CD4-positive, CD25-positive, alpha-beta regulatory T cell (primary cell): ENCODE data around the gene CWC25. TPM values are rescaled to one million over a fixed set of nuclear protein-coding genes. Genes with fewer than 3 reads are reported as not detected.
A peak's percentile ranks its signal among the peaks of the same experiment; 100 is the strongest.

Experiments
- ATAC-seq, 2 donors: fragments of 150-1000 bp; cut with Tn5 transposase; one replicate each; pipeline ENCODE4 v1.10.0; 2021; ENCODE audit warnings: low read depth in 2 of 2, moderate number of reproducible peaks in 2 of 2, moderate library complexity in 1 of 2
- DNase-seq, 3 donors: peaks; one replicate each; pipeline versions ENCODE4 v3.0.0 to v3.0.0-alpha.2; 2012 to 2022; ENCODE audit warnings: mixed read lengths in 1 of 3
- H3K27ac ChIP-seq: one replicate; pipeline ENCODE4 v1.7.0; 2013; ENCODE audit warnings: mild to moderate bottlenecking, low read length; ENCODE audit not compliant: insufficient read depth, poor library complexity, severe bottlenecking
- H3K27me3 ChIP-seq: one replicate; pipeline ENCODE4 v1.7.0; 2013; ENCODE audit warnings: low read length; ENCODE audit not compliant: control insufficient read depth, insufficient read depth
- H3K36me3 ChIP-seq: one replicate; pipeline ENCODE4 v1.7.0; 2013; ENCODE audit warnings: mild to moderate bottlenecking, low read length, moderate library complexity; ENCODE audit not compliant: control insufficient read depth, insufficient read depth
- H3K4me1 ChIP-seq: 2 replicates; pipeline ENCODE4 v1.7.0; 2013; ENCODE audit warnings: mild to moderate bottlenecking, low read length; ENCODE audit not compliant: insufficient read depth, control insufficient read depth, poor library complexity, severe bottlenecking
- H3K4me3 ChIP-seq: one replicate; pipeline ENCODE4 v1.7.0; 2013; ENCODE audit warnings: low read depth, mild to moderate bottlenecking, low read length, moderate library complexity
- H3K9me3 ChIP-seq, 2 experiments: 1 replicate in 1 of 2; 2 replicates in 1 of 2; pipeline ENCODE4 v1.7.0; 2013; ENCODE audit warnings: low read length in 2 of 2, mild to moderate bottlenecking in 1 of 2, moderate library complexity in 1 of 2; ENCODE audit not compliant: control insufficient read depth in 2 of 2
- H3K27ac Mint-ChIP-seq, 3 donors: one replicate each; pipeline ENCODE4 v1.8.0; 2020 to 2022; ENCODE audit warnings: mild to moderate bottlenecking in 3 of 3, mixed read lengths in 3 of 3, moderate library complexity in 2 of 3
- H3K27me3 Mint-ChIP-seq: one replicate; pipeline ENCODE4 v1.8.0; 2022; ENCODE audit warnings: mild to moderate bottlenecking, mixed read lengths
- H3K36me3 Mint-ChIP-seq: one replicate; pipeline ENCODE4 v1.8.0; 2020; ENCODE audit warnings: mixed read lengths
- H3K4me1 Mint-ChIP-seq, 4 donors: one replicate each; pipeline ENCODE4 v1.8.0; 2020 to 2022; ENCODE audit warnings: mixed read lengths in 4 of 4, mild to moderate bottlenecking in 1 of 4
- H3K4me3 Mint-ChIP-seq, 4 donors: one replicate each; pipeline ENCODE4 v1.8.0; 2020 to 2022; ENCODE audit warnings: mild to moderate bottlenecking in 4 of 4, mixed read lengths in 4 of 4, moderate library complexity in 3 of 4
- H3K9me3 Mint-ChIP-seq, 7 donors: one replicate each; pipeline ENCODE4 v1.8.0; 2020 to 2022; ENCODE audit warnings: mixed read lengths in 7 of 7, mild to moderate bottlenecking in 3 of 7, moderate library complexity in 2 of 7
- polyA plus RNA-seq, 4 donors: library from polyadenylated mRNA; unstranded; fragments of 300-500 nt; fragmentation: Illumina TruSeq; gene quantifications; one replicate each; pipeline ENCODE4 v1.2.3, GENCODE V29; 2021
- total RNA-seq: library from RNA; stranded (reverse); gene quantifications from one replicate; pipeline ENCODE4 v1.2.3, GENCODE V29; 2022

CWC25 gene
- total and polyA plus RNA-seq, 5 donors from 2014 or later: 4.4 to 69.5 (median 9.4) TPM

DNA sequence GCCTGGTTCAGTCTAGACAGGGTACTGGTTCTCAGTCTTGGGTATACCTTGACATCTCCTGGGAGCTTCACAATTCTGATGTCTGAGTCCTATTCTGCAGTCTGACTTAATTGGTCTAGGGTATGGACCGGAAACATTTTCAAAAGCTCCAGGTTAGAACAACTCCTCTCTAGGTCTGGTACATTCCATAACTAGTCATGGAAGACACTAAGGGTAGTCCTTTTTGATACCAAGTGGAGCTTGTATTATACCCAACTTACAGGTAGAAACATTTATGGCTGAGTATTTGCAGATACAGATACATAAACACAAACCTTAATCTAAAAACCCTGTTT is 23.4 kb upstream of the CWC25 start:
- ATAC-seq (no peak), DNase-seq (no peak)
- H3K27ac Mint-ChIP-seq: peak overlapping the region in 1 of 3 donors; percentile 20
- peaks cover 41% of the 10 kb centered on the region for H3K36me3 Mint-ChIP-seq
- Histone ChIP-seq H3K4me3 (no peak overlapping the region), H3K4me1 (peaks cover 30% of the 10 kb centered on the region), H3K36me3 (peaks cover 46% of the 10 kb centered on the region), H3K27ac (no peak overlapping the region), H3K27me3 (no peaks in the 10 kb centered on the region), H3K9me3 (no peaks in the 10 kb centered on the region)
- peaks cover 9 to 33% (median 29%) of the 10 kb centered on the region in 4 donors for H3K4me1 Mint-ChIP-seq
- H3K9me3 Mint-ChIP-seq: no peaks in the 10 kb centered on the region
- H3K4me3 Mint-ChIP-seq: no peak overlapping the region
- H3K27me3 Mint-ChIP-seq: no peaks in the 10 kb centered on the region

DNA sequence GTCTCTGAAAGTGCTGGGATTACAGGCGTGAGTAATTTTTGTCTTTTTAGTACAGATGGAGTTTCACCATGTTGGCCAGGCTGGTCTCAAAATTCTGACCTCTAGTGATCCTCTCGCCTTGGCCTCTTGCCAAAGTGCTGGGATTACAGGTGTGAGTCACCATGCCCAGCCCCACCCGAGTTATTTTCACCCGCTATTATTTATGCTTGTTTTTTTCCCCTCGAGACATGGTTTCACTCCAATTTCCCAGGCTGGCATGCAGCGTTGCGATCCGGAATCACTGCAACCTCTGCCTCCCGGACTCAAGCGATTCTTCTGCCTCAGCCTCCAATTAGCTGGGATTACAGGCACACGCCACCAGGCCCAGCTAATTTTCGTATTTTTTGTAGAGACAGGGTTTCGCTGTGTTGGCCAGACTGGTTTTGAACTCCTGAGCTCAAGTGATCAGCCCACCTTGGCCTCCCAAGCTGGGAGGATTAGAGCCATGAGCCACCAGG is 19.2 kb upstream of the CWC25 start:
- peaks cover 0 to 4% (median 0%) of the 10 kb centered on the region in 4 donors for H3K4me1 Mint-ChIP-seq
- Histone ChIP-seq H3K4me1 (no peaks in the 10 kb centered on the region), H3K36me3 (peaks cover 20% of the 10 kb centered on the region), H3K9me3 (no peaks in the 10 kb centered on the region), H3K4me3 (no peak overlapping the region), H3K27me3 (no peaks in the 10 kb centered on the region), H3K27ac (no peak overlapping the region)
- ATAC-seq (no peak), DNase-seq (no peak)
- H3K4me3 Mint-ChIP-seq: no peak overlapping the region
- H3K27ac Mint-ChIP-seq: no peak overlapping the region
- H3K9me3 Mint-ChIP-seq: no peaks in the 10 kb centered on the region
- H3K27me3 Mint-ChIP-seq: no peaks in the 10 kb centered on the region
- peaks cover 6% of the 10 kb centered on the region for H3K36me3 Mint-ChIP-seq

DNA sequence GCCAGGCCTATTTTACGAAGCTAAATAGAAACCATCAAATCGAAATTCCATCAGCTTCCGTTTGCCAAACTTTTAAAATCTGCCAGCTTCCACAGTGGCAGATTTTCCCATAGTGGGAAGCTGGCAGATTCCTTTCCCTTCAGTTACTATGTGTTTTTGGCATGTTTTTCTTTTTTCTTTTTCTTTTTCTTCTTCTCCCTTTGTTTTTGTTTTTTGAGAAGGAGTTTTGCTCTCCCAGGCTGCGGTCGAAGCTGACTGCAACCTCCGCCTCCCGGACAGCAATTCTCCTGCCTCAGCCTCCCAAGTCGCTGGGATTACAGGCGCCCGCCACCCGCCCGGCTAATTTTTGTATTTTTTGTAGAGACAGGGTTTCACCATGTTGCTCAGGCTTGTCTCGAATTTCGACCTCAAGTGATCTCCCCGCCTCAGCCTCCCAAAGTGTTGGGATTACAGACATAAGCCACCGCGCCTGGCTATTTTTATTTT is 684 bp upstream of the CWC25 start:
- Mint-ChIP-seq H3K27ac (peak overlapping the region; percentile 98 to 100 (median 100)), H3K4me3 (peak overlapping the region; percentile 95 to 99 (median 98))
- ATAC-seq: no peak

DNA sequence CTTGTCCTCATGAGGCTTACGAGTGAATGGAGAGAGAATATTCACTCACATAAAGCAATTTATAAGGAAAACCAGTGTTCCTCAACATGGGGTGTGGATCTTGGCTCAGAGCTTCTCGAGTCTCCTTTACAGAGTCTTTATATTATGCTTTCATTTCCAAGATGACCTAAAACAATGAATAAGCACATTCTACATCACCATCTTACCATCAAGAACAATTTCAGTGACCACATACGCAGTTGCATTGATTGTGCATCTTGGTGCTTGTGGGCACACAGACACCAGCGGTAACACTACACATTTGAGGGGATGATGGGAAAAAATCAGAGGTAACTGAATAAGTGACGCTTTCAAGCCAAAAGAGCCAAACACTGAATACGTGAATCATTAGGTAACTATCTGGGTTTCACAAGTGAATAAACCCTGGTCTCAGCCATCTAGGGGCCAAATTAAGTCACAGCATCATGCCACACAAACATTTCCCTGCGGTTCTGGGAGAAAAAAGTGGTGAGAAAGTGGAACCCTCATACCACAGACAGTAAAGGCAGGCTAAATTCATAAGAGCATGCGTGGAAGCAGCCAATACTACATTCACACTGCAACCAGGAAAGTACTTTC is 9.4 kb downstream of the CWC25 start:
- Mint-ChIP-seq H3K9me3 (no peaks in the 10 kb centered on the region), H3K4me1 (peaks cover 0 to 11% (median 9%) of the 10 kb centered on the region in 4 donors), H3K27ac (no peak overlapping the region), H3K36me3 (peaks cover 20% of the 10 kb centered on the region), H3K4me3 (no peak overlapping the region), H3K27me3 (no peaks in the 10 kb centered on the region)
- Histone ChIP-seq H3K36me3 (peaks cover 51% of the 10 kb centered on the region), H3K4me3 (no peak overlapping the region), H3K27ac (no peak overlapping the region), H3K9me3 (no peaks in the 10 kb centered on the region), H3K27me3 (no peaks in the 10 kb centered on the region), H3K4me1 (no peaks in the 10 kb centered on the region)
- peak in 1 of 3 donors; percentile 20 for DNase-seq
- ATAC-seq: no peak

More for the DNA sequence above, 684 bp upstream of the CWC25 start:
- Histone ChIP-seq H3K4me3 (peak overlapping the region; percentile 93), H3K4me1 (peaks cover 12% of the 10 kb centered on the region), H3K9me3 (no peaks in the 10 kb centered on the region), H3K27ac (peak overlapping the region; percentile 99), H3K36me3 (peaks cover 9% of the 10 kb centered on the region), H3K27me3 (no peaks in the 10 kb centered on the region)
- no peak for DNase-seq
- H3K9me3 Mint-ChIP-seq: peaks cover 0 to 3% (median 0%) of the 10 kb centered on the region in 7 donors
- H3K36me3 Mint-ChIP-seq: peaks cover 10% of the 10 kb centered on the region
- peaks cover 0 to 34% (median 25%) of the 10 kb centered on the region in 4 donors for H3K4me1 Mint-ChIP-seq
- H3K27me3 Mint-ChIP-seq: peaks cover 10% of the 10 kb centered on the region

DNA sequence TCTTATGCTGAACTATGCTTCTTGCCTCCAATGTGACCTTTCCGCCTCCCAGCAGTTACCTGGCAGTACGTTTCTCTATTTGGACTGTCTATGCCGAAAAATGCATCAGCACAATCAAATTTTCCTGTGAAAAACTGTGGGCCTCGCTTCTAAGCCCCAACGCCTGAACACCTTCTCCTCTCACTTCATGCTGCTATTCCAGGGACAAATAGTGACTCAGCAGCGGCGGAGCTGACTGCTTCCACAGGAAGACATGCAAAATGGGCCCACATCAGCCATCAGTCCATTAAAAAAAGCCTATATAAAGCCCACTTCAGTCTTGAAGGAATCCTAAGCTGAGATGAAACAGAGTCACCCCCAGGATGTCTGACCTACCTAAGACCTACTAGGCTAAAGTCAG is 15.3 kb downstream of the CWC25 start:
- Histone ChIP-seq H3K27me3 (no peaks in the 10 kb centered on the region), H3K9me3 (no peaks in the 10 kb centered on the region), H3K36me3 (peaks cover 69% of the 10 kb centered on the region), H3K4me1 (no peaks in the 10 kb centered on the region), H3K4me3 (no peak overlapping the region), H3K27ac (no peak overlapping the region)
- Mint-ChIP-seq H3K4me3 (no peak overlapping the region), H3K36me3 (peaks cover 32% of the 10 kb centered on the region), H3K4me1 (peaks cover 0 to 3% (median 0%) of the 10 kb centered on the region in 4 donors), H3K27me3 (no peaks in the 10 kb centered on the region), H3K27ac (no peak overlapping the region), H3K9me3 (no peaks in the 10 kb centered on the region)
- ATAC-seq (no peak), DNase-seq (no peak)

DNA sequence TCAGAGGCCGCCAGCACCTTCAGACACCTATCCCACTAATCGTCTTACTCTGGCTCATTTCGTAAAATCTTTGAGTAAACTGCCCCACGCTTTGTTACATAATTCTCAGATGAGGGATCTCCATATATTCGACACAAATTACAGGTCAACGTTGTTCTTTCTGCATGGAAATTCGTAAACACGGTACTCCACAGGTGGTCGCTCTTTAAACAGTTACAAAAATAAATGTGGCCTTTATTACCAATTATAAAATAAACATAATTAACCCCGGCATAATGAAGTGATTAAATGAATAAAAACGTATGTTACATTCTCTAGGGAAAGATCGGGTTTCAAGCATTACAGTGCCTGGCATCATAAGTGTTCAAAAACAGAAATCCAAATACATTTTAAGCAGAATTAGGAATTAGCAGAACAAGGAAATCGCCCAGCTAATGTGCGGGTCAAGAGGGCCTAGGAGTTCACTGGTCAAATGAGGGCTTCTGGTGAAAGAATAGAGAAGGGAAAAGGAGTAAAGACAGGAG is 24.8 kb downstream of the CWC25 start:
- peaks cover 36% of the 10 kb centered on the region for H3K36me3 ChIP-seq
- Mint-ChIP-seq H3K27me3 (no peaks in the 10 kb centered on the region), H3K9me3 (no peaks in the 10 kb centered on the region), H3K4me1 (peaks cover 16 to 41% (median 35%) of the 10 kb centered on the region in 4 donors), H3K4me3 (peak overlapping the region; percentile 63 to 91 (median 86)), H3K27ac (peak overlapping the region; percentile 79 to 91 (median 81)), H3K36me3 (peaks cover 29% of the 10 kb centered on the region)
- DNase-seq (no peak), ATAC-seq (no peak)
- peaks cover 25% of the 10 kb centered on the region for H3K4me1 ChIP-seq
- H3K27me3 ChIP-seq: no peaks in the 10 kb centered on the region
- peak overlapping the region; percentile 75 for H3K4me3 ChIP-seq
- H3K9me3 ChIP-seq: no peaks in the 10 kb centered on the region
- H3K27ac ChIP-seq: peak overlapping the region; percentile 87

DNA sequence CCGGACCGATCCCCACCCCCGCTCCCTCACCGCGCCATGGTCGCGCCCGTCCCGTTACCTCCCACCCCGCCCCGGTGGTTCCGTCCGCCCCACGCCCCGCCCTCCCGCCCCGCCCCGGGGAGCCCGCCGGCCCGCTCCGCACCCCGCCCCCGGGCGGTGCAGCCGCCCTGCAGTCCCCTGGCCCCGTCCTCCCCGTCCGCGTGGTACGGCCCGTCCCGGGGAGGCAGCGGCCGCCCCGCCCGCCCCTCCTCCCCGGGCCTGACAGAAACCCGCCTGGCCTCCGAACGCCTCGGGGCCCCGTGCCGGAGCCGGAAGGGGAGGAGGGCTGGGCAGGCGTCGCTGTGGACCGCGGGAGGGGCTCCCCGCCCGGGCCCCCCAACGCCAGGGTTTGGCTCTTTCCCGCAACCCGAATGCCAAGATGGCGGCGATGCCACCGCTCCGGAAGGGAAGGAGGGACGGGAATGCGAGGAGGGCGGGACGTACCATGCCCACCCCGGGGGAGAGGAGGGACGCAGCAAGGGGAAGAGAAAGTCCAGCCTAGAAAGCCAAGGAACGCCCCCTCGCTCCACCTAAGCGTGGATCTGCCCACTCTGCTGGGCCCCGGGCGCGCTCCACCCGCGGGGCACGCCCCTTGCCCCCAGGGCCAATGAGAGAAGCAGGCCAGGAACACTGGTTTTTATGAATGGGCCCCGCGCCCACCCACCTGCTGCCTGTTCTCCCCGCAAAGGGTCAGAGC is 25.5 kb downstream of the CWC25 start, which contains the start of gene PIP4K2B:
Gene PIP4K2B (minus strand): TSS at position 56 of the 736 bp plus-strand sequence. CDS start 132 bp downstream, outside the sequence.
- H3K36me3 ChIP-seq: peaks cover 30% of the 10 kb centered on the region
- H3K27me3 ChIP-seq: no peaks in the 10 kb centered on the region
- Mint-ChIP-seq H3K9me3 (no peaks in the 10 kb centered on the region), H3K27ac (peak within 1 kb of the TSS; percentile 87 to 94 (median 91)), H3K27me3 (no peaks in the 10 kb centered on the region), H3K4me3 (peak within 1 kb of the TSS; percentile 91 to 96 (median 94)), H3K4me1 (peaks cover 16 to 44% (median 37%) of the 10 kb centered on the region in 4 donors), H3K36me3 (peaks cover 29% of the 10 kb centered on the region)
- H3K27ac ChIP-seq: peak within 1 kb of the TSS; percentile 87
- H3K9me3 ChIP-seq: no peaks in the 10 kb centered on the region
- DNase-seq: peak; percentile 80 to 94 (median 82)
- H3K4me1 ChIP-seq: peaks cover 25% of the 10 kb centered on the region
- H3K4me3 ChIP-seq: peak within 1 kb of the TSS; percentile 88
- peak; percentile 74 to 76 for ATAC-seq
